Renal cortical epithelial cell (primary cell): ENCODE measurements around the gene GLTPD2. TPM values are rescaled to one million over a fixed set of nuclear protein-coding genes. Genes with fewer than 3 reads are reported as not detected.

Experiments used
- DNase-seq: peaks from one replicate; pipeline ENCODE4 v3.0.0-alpha.2; 2011; ENCODE audit warnings: low read depth
- total RNA-seq: library from RNA; depleted of rRNA; stranded (reverse); fragments of >200 nt; gene quantifications from 2 replicates; pipeline ENCODE4 v1.2.3, GENCODE V29; 2014

Gene GLTPD2
- total RNA-seq: not detected in 2 replicates

GRCh38 chr17:4788807-4789700, at the start of gene GLTPD2:
TSS of gene GLTPD2 (plus strand) at chr17:4788964. CDS start at chr17:4789012, 48 bp downstream.
- DNase-seq: no peak

GRCh38 chr17:4739122-4740024, 49.4 kb upstream of the GLTPD2 start, which contains the start of the genes CXCL16 and ZMYND15:
TSS of gene CXCL16 (minus strand) at chr17:4739928. CDS start at chr17:4739339, 589 bp downstream.
TSS of gene ZMYND15 (plus strand) at chr17:4739833. CDS start at chr17:4740549, 716 bp downstream.
- DNase-seq: no peak

- no peak for DNase-seq
These were observed 48.8 kb upstream of the GLTPD2 start for GRCh38 chr17:4740025-4740351.

GRCh38 chr17:4740584-4740983, 48.2 kb upstream of the GLTPD2 start:
- DNase-seq: no peak

- DNase-seq: no peak
These were observed 47.2 kb upstream of the GLTPD2 start for GRCh38 chr17:4741544-4741943.

- no peak for DNase-seq
These were observed 46.6 kb upstream of the GLTPD2 start for GRCh38 chr17:4742133-4742532.

- DNase-seq: no peak
These were observed 46.1 kb upstream of the GLTPD2 start for GRCh38 chr17:4742629-4743028.

GRCh38 chr17:4743216-4743615, 45.5 kb upstream of the GLTPD2 start:
- DNase-seq: no peak

- DNase-seq: no peak
These were observed 44.9 kb upstream of the GLTPD2 start for GRCh38 chr17:4743898-4744297.

GRCh38 chr17:4744999-4745969, 43.5 kb upstream of the GLTPD2 start:
- DNase-seq: no peak

GRCh38 chr17:4747847-4748246, 40.9 kb upstream of the GLTPD2 start:
- no peak for DNase-seq

GRCh38 chr17:4748686-4749085, 40.1 kb upstream of the GLTPD2 start:
- DNase-seq: no peak

GRCh38 chr17:4750606-4751005, 38.2 kb upstream of the GLTPD2 start:
- DNase-seq: no peak

GRCh38 chr17:4751932-4752331, 36.8 kb upstream of the GLTPD2 start:
- DNase-seq: no peak

- no peak for DNase-seq
These were observed 35.4 kb upstream of the GLTPD2 start for GRCh38 chr17:4753392-4753791.

- no peak for DNase-seq
These were observed 29.0 kb upstream of the GLTPD2 start for GRCh38 chr17:4759776-4760236.

- no peak for DNase-seq
These were observed 24.2 kb upstream of the GLTPD2 start for GRCh38 chr17:4764595-4764994.

GRCh38 chr17:4766201-4766600, 22.6 kb upstream of the GLTPD2 start:
- no peak for DNase-seq

GRCh38 chr17:4766723-4767122, 22.0 kb upstream of the GLTPD2 start:
- no peak for DNase-seq

- no peak for DNase-seq
These were observed 20.5 kb upstream of the GLTPD2 start for GRCh38 chr17:4768298-4768697.

- DNase-seq: peak; percentile 22
These were observed 19.1 kb upstream of the GLTPD2 start for GRCh38 chr17:4769628-4770027.
